Effector memory CD8-positive, alpha-beta T cell (primary cell): ENCODE data around the gene STK40.
A peak's percentile ranks its signal among the peaks of the same experiment; 100 is the strongest.

Experiments
- ATAC-seq: fragments of 150-1000 bp; cut with Tn5 transposase; replicated peaks from 2 replicates; pipeline ENCODE4 v1.10.0; 2021; ENCODE audit warnings: mild to moderate bottlenecking, moderate library complexity
- DNase-seq, 3 experiments: peaks; one replicate each; pipeline ENCODE4 v3.0.0; 2021
- H3K27ac Mint-ChIP-seq, 2 donors: one replicate each; pipeline ENCODE4 v1.8.0; 2022; ENCODE audit warnings: mild to moderate bottlenecking in 2 of 2, mixed read lengths in 2 of 2, moderate library complexity in 2 of 2
- H3K27me3 Mint-ChIP-seq, 2 donors: one replicate each; pipeline ENCODE4 v1.8.0; 2022; ENCODE audit warnings: mixed read lengths in 2 of 2
- H3K36me3 Mint-ChIP-seq: one replicate; pipeline ENCODE4 v1.8.0; 2022; ENCODE audit warnings: mild to moderate bottlenecking, moderate library complexity, mixed read lengths; ENCODE audit not compliant: insufficient read depth
- H3K4me1 Mint-ChIP-seq, 2 donors: one replicate each; pipeline ENCODE4 v1.8.0; 2022; ENCODE audit warnings: low read depth in 2 of 2, mixed read lengths in 2 of 2
- H3K4me3 Mint-ChIP-seq, 2 donors: one replicate each; pipeline ENCODE4 v1.8.0; 2022; ENCODE audit warnings: mild to moderate bottlenecking in 2 of 2, mixed read lengths in 2 of 2, moderate library complexity in 2 of 2
- H3K9me3 Mint-ChIP-seq, 2 donors: one replicate each; pipeline ENCODE4 v1.8.0; 2022; ENCODE audit warnings: mixed read lengths in 2 of 2

Gene STK40

GRCh38 chr1:36322041-36322785 is 63.5 kb downstream of the STK40 start:
- Mint-ChIP-seq H3K4me3 (peak overlapping the region; percentile 70 to 82), H3K27ac (peak overlapping the region; percentile 38 to 41), H3K27me3 (no peaks in the 10 kb centered on the region), H3K4me1 (peaks cover 21 to 23% of the 10 kb centered on the region in 2 donors), H3K9me3 (no peaks in the 10 kb centered on the region), H3K36me3 (peaks cover 13% of the 10 kb centered on the region)
- no peak for ATAC-seq
- no peak for DNase-seq

GRCh38 chr1:36321119-36321951 is 64.4 kb downstream of the STK40 start:
- H3K9me3 Mint-ChIP-seq, result no peaks in the 10 kb centered on the region
- H3K4me3 Mint-ChIP-seq, result peak overlapping the region; percentile 73 to 88
- peaks cover 13% of the 10 kb centered on the region for H3K36me3 Mint-ChIP-seq
- ATAC-seq (peak; percentile 33), DNase-seq (no peak)
- peak overlapping the region in 1 of 2 donors; percentile 77 for H3K27ac Mint-ChIP-seq
- no peaks in the 10 kb centered on the region for H3K27me3 Mint-ChIP-seq
- peaks cover 16 to 20% of the 10 kb centered on the region in 2 donors for H3K4me1 Mint-ChIP-seq

GRCh38 chr1:36320767-36321118 is 65.0 kb downstream of the STK40 start:
- H3K36me3 Mint-ChIP-seq, result peaks cover 13% of the 10 kb centered on the region
- DNase-seq (no peak), ATAC-seq (no peak)
- peak overlapping the region; percentile 49 to 77 for H3K27ac Mint-ChIP-seq
- peak overlapping the region; percentile 73 to 88 for H3K4me3 Mint-ChIP-seq
- H3K4me1 Mint-ChIP-seq, result peaks cover 16 to 19% of the 10 kb centered on the region in 2 donors
- no peaks in the 10 kb centered on the region for H3K9me3 Mint-ChIP-seq
- no peaks in the 10 kb centered on the region for H3K27me3 Mint-ChIP-seq

GRCh38 chr1:36320291-36320761 is 65.4 kb downstream of the STK40 start:
- H3K4me3 Mint-ChIP-seq, result peak overlapping the region; percentile 73 to 88
- H3K36me3 Mint-ChIP-seq, result peaks cover 13% of the 10 kb centered on the region
- H3K27me3 Mint-ChIP-seq, result no peaks in the 10 kb centered on the region
- no peaks in the 10 kb centered on the region for H3K9me3 Mint-ChIP-seq
- H3K27ac Mint-ChIP-seq, result peak overlapping the region; percentile 49 to 77
- ATAC-seq, result no peak
- H3K4me1 Mint-ChIP-seq, result peaks cover 16 to 19% of the 10 kb centered on the region in 2 donors
- DNase-seq, result no peak

GRCh38 chr1:36309397-36309796 is 76.3 kb downstream of the STK40 start:
- no peaks in the 10 kb centered on the region for H3K9me3 Mint-ChIP-seq

GRCh38 chr1:36307601-36308330 is 78.0 kb downstream of the STK40 start:
- DNase-seq (no peak), ATAC-seq (no peak)
- H3K9me3 Mint-ChIP-seq, result no peaks in the 10 kb centered on the region
- H3K27ac Mint-ChIP-seq, result no peak overlapping the region
- peak overlapping the region; percentile 88 to 95 for H3K4me3 Mint-ChIP-seq
- peaks cover 9 to 12% of the 10 kb centered on the region in 2 donors for H3K4me1 Mint-ChIP-seq
- no peaks in the 10 kb centered on the region for H3K27me3 Mint-ChIP-seq
- peaks cover 42% of the 10 kb centered on the region for H3K36me3 Mint-ChIP-seq

More at GRCh38 chr1:36309397-36309796, 76.3 kb downstream of the STK40 start:
- Mint-ChIP-seq H3K27ac (no peak overlapping the region), H3K4me3 (no peak overlapping the region), H3K4me1 (peaks cover 9 to 12% of the 10 kb centered on the region in 2 donors), H3K27me3 (no peaks in the 10 kb centered on the region), H3K36me3 (peaks cover 27% of the 10 kb centered on the region)
- DNase-seq (no peak), ATAC-seq (no peak)

DNA sequence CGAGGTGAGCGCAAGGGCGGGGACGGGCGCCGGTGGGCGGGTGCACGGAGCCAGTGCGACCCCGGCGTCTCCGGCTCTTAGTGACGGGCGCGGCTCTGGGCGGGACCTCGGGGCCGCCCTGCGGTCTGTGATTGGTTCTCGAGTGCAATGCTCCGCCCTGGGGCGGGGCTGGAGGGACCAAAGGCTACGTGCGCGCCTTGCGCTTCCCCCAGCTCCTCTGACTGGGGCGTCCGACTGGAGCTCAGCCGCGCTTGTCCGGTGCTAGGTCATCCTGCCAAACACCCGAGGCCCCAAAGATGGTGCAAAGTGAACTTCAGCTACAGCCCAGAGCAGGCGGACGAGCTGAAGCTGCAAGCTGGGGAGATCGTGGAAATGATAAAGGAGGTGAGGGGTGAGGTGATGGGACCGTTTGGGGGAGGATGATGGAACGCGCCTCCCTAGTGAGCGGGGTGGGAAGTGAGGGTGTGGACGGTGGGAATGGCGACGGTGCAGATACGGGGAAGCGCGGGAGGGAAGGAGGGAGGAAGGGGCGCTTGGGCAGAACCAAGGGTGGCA is 78.7 kb downstream of the STK40 start:
- DNase-seq (peak; percentile 90 to 95 (median 95)), ATAC-seq (peak; percentile 95)
- Mint-ChIP-seq H3K27me3 (no peaks in the 10 kb centered on the region), H3K9me3 (no peaks in the 10 kb centered on the region), H3K4me1 (peaks cover 9 to 12% of the 10 kb centered on the region in 2 donors), H3K4me3 (peak overlapping the region; percentile 88 to 95), H3K27ac (peak overlapping the region; percentile 56 to 90), H3K36me3 (peaks cover 50% of the 10 kb centered on the region)

DNA sequence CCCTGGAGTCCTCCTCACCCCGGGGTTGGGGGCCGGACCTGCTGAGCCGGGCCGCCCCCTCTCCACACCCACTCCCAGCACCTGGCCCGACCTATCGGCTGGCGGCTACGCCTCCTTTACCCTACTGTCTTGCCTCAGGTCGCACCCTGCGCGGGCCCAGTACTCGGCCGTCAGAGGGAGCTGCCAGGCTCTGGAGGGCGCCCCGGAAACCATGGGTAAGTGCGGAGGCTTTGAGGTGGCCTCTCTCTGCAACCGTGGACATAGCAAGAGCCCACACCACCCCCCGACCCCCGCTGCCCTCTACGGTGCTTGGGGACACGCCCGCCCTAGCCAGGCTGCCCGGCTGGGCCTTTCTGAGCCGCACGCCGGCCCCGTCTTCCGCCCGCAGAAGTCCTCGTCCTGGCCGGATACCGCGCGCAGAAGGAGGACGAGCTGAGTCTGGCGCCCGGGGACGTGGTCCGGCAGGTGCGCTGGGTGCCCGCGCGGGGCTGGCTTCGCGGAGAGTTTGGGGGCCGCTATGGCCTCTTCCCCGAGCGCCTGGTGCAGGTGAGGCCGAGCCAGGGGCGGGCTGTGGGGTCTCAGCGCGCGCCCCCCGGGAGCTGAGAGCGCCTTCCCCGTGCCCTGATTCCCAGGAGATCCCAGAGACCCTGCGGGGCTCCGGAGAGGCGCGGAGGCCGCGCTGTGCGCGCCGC is 79.4 kb downstream of the STK40 start, which contains the start of gene SH3D21:
SH3D21 (plus strand) TSS at position 159 of the 692 bp plus-strand sequence; CDS start at position 212, 53 bp downstream.
- Mint-ChIP-seq H3K36me3 (peaks cover 54% of the 10 kb centered on the region), H3K4me3 (peak within 1 kb of the TSS; percentile 88 to 95), H3K27me3 (no peaks in the 10 kb centered on the region), H3K9me3 (no peaks in the 10 kb centered on the region), H3K27ac (peak within 1 kb of the TSS; percentile 56 to 90), H3K4me1 (peaks cover 9 to 12% of the 10 kb centered on the region in 2 donors)
- ATAC-seq (peak; percentile 50), DNase-seq (peak; percentile 29 to 39 (median 37))

DNA sequence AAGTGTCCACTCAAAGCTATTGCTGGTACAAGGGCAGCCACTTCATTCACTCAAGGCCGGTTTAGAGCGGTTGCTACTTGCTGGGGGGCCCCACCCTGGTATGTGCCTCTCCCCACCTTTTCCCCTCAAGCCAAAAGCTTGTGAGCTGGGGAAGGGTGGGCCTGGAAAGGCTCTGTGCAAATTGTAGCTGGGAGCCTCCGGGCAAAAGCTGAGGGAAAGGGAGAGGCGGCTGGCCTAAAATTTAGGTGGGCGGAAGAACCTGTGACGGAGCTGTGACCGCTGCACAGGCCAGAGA is 79.9 kb downstream of the STK40 start:
- Mint-ChIP-seq H3K9me3 (no peaks in the 10 kb centered on the region), H3K4me3 (peak overlapping the region; percentile 88 to 95), H3K27ac (peak overlapping the region in 1 of 2 donors; percentile 90), H3K27me3 (no peaks in the 10 kb centered on the region), H3K36me3 (peaks cover 57% of the 10 kb centered on the region), H3K4me1 (peaks cover 9 to 12% of the 10 kb centered on the region in 2 donors)
- no peak for ATAC-seq
- DNase-seq, result no peak

DNA sequence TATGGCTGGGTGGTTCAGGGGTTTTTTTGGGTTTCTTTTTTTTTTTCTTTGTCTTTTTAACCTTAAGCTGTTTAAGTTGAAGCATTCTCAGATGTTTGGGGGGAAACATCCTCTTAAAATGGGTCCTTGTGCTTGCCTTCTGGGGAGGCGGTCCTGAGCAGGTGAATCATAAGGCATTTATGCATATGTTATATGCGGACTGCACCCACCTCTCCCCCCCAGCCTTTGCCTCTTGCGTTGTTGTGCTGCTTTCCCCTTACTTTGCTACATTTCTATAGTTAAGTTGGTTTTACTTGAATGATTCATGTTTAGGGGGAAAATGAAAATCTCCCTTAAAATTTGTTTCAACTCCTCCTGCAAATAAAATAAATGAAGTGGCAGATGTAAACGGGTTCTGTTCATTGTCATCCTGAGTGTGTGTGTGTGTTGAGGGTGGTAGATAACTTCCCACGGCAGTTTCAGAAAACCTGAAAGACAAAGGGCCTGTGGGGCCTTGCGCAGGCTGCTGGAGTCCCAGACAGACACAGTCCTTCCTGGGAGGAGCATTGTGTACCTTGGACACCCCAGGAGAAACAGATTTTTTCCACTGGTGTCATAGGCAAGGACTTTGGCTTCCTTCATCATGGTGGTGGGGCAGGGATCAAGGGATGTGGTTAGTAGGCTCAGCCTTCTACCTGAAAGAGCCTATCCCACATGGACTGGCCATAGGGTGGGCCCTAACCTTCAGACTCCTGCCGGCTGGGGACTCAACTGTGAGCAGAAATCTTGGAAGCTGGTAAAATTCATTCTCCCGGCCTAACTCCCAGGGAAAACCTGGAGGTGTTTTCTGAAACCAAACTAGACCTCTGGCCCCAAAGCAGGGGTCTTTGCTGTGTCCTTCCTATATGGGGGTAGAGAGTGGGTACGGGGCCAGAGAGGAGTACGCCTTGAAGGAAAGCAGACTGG is 80.5 kb downstream of the STK40 start:
- Mint-ChIP-seq H3K27ac (peak overlapping the region in 1 of 2 donors; percentile 90), H3K4me3 (peak overlapping the region; percentile 88 to 95), H3K36me3 (peaks cover 57% of the 10 kb centered on the region), H3K9me3 (no peaks in the 10 kb centered on the region), H3K4me1 (peaks cover 9 to 12% of the 10 kb centered on the region in 2 donors), H3K27me3 (no peaks in the 10 kb centered on the region)
- no peak for ATAC-seq
- no peak for DNase-seq

DNA sequence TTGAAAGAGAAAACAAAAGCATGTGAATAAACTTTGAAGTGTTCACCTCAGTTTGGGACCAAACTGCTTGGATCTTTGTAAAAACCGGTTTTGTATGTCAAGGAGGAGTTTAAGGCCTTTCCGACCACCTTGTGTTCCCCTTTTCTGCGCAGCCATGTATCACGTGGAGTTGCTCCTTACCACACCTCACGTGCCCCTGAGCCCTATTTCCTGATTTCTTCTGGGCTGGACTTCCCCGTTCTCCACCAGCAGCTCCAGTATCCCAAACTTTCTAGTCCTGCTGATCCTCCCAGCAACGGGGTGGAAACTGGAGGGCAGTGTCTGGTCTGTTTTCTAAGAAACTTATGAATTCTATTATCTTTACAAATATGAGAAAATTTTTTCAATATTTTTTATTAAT is 81.2 kb downstream of the STK40 start:
- no peak overlapping the region for H3K4me3 Mint-ChIP-seq
- ATAC-seq (no peak), DNase-seq (no peak)

More for the DNA sequence above, 81.2 kb downstream of the STK40 start:
- Mint-ChIP-seq H3K27me3 (no peaks in the 10 kb centered on the region), H3K36me3 (peaks cover 54% of the 10 kb centered on the region), H3K4me1 (peaks cover 9 to 12% of the 10 kb centered on the region in 2 donors), H3K27ac (no peak overlapping the region), H3K9me3 (no peaks in the 10 kb centered on the region)
